Activated CD4-positive, CD25-positive, alpha-beta regulatory T cell treated with anti-CD3 and anti-CD28 coated beads, Interleukin-2, amount 50 U/mL, for 24 hours (primary cell): ENCODE measurements around the gene KIF4A.
"Not testable (repeated sequence)": the region's sequence is repeated elsewhere in the genome, so short reads cannot be mapped to it uniquely, and the experiment has no call there.

Experiments
- ATAC-seq, 2 donors: fragments of 150-1000 bp; cut with Tn5 transposase; one replicate each; pipeline ENCODE4 v1.10.0; 2021; ENCODE audit warnings: mild to moderate bottlenecking in 1 of 2, moderate library complexity in 1 of 2

The KIF4A gene

GRCh38 chrX:70281951-70282350 is 8.0 kb upstream of the KIF4A start, which contains the start of gene RAB41:
RAB41 (plus strand) TSS chrX:70282172; CDS start chrX:70282218, 46 bp downstream.
- ATAC-seq = no peak

GRCh38 chrX:70289168-70289792 is 624 bp upstream of the KIF4A start:
- ATAC-seq = no peak

GRCh38 chrX:70292788-70293187 is 2.9 kb downstream of the KIF4A start:
- ATAC-seq = no peak

- ATAC-seq = no peak
These were observed 3.7 kb downstream of the KIF4A start for GRCh38 chrX:70293621-70294020.

GRCh38 chrX:70301716-70302115 is 11.8 kb downstream of the KIF4A start:
- ATAC-seq = no peak

GRCh38 chrX:70313503-70313902 is 23.6 kb downstream of the KIF4A start:
- ATAC-seq = no peak

GRCh38 chrX:70322784-70323183 is 32.9 kb downstream of the KIF4A start:
- ATAC-seq = no peak

- ATAC-seq = not testable (repeated sequence)
These were observed 33.7 kb downstream of the KIF4A start for GRCh38 chrX:70323628-70324027.

- no peak for ATAC-seq
These were observed 34.4 kb downstream of the KIF4A start for GRCh38 chrX:70324326-70324725.

GRCh38 chrX:70331161-70331560 is 41.3 kb downstream of the KIF4A start:
- no peak for ATAC-seq

- no peak for ATAC-seq
These were observed 42.7 kb downstream of the KIF4A start for GRCh38 chrX:70332600-70332999.

GRCh38 chrX:70336767-70337166 is 46.9 kb downstream of the KIF4A start:
- ATAC-seq = peak; percentile 44 to 80

- ATAC-seq = no peak
These were observed 48.4 kb downstream of the KIF4A start for GRCh38 chrX:70338290-70338689.

GRCh38 chrX:70343435-70343834 is 53.5 kb downstream of the KIF4A start:
- no peak for ATAC-seq

- ATAC-seq = no peak
These were observed 56.6 kb downstream of the KIF4A start for GRCh38 chrX:70346418-70347070.

GRCh38 chrX:70348825-70349224 is 58.9 kb downstream of the KIF4A start:
- not testable (repeated sequence) for ATAC-seq

GRCh38 chrX:70349367-70350125 is 59.6 kb downstream of the KIF4A start:
- ATAC-seq = not testable (repeated sequence)

- ATAC-seq = no peak
These were observed 62.6 kb downstream of the KIF4A start for GRCh38 chrX:70352496-70352895.

- no peak for ATAC-seq
These were observed 63.6 kb downstream of the KIF4A start for GRCh38 chrX:70353514-70353913.

- ATAC-seq = no peak
These were observed 64.8 kb downstream of the KIF4A start for GRCh38 chrX:70354716-70355115.

GRCh38 chrX:70359458-70359857 is 69.6 kb downstream of the KIF4A start:
- no peak for ATAC-seq

- ATAC-seq = no peak
These were observed 70.5 kb downstream of the KIF4A start for GRCh38 chrX:70360366-70360765.

GRCh38 chrX:70368731-70369130 is 78.8 kb downstream of the KIF4A start:
- ATAC-seq = not testable (repeated sequence)

- no peak for ATAC-seq
These were observed 96.3 kb downstream of the KIF4A start for GRCh38 chrX:70386235-70386634.
